GM18951 (cell line): ENCODE measurements around the gene CLSTN2.

Experiments used
- POLR2A ChIP-seq: IDR thresholded peaks from 4 replicates; pipeline ENCODE4 v1.6.1; 2011; ENCODE audit warnings: mild to moderate bottlenecking; ENCODE audit not compliant: insufficient read length, insufficient read depth; ENCODE audit errors: extremely low read depth
- in situ Hi-C: fragments of 300-500 bp; cut with MboI; formaldehyde crosslinking; loops from one replicate; pipeline ENCODE4 v1.12.0; 2022; ENCODE audit warnings: low sequenced_read_pairs, mixed read lengths, inconsistent platforms; ENCODE audit not compliant: unreplicated experiment

The CLSTN2 gene

DNA sequence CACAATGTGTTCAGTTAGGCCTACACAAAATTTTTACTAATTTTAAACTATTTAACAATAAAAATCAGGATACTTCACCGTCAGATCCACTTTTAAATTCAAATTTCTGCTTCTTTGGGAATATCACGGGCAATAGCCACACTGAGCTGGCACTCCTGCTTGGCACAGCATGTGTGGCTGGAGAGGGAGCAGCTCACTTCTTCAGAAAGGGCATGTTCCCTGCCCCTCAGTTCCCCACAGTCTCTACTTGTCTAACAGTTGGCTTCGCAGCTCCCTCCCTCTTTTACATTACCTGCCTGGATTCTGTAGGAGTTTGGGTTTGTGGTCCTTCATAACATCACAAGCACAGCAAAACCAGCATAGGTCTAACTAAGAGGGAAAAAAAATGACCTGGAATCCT, 666.9 kb downstream of the CLSTN2 start:
- no peak for TF ChIP-seq POLR2A
- in situ Hi-C loops = no loop called here

GRCh38 chr3:140602781-140603180, 667.8 kb downstream of the CLSTN2 start:
- in situ Hi-C loops = no loop called here
- TF ChIP-seq POLR2A = no peak

DNA sequence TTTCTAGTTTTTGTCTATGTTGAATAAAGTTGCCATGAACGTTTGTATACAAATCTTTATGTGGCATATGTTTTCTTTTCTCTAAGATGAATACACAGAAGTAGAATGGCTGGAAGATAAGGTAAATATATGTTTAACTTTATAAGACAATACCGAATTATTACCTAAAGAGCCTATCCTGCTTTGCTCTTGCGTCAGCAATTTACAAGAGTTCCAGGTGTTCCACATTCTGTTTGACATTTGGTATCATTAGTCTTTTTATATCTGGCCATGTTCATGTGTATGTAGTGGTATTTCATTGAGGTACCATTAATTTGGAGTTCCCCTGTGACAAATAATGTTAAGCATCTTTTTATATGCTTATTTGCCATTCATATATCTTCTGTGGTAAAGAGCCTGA, 668.8 kb downstream of the CLSTN2 start:
- in situ Hi-C loops = no loop called here

GRCh38 chr3:140610544-140610943, 675.6 kb downstream of the CLSTN2 start:
- TF ChIP-seq POLR2A = no peak
- in situ Hi-C loops = no loop called here

More for the DNA sequence above, 668.8 kb downstream of the CLSTN2 start:
- no peak for TF ChIP-seq POLR2A

GRCh38 chr3:140614001-140614400, 679.0 kb downstream of the CLSTN2 start:
- in situ Hi-C loops = no loop called here
- no peak for TF ChIP-seq POLR2A

DNA sequence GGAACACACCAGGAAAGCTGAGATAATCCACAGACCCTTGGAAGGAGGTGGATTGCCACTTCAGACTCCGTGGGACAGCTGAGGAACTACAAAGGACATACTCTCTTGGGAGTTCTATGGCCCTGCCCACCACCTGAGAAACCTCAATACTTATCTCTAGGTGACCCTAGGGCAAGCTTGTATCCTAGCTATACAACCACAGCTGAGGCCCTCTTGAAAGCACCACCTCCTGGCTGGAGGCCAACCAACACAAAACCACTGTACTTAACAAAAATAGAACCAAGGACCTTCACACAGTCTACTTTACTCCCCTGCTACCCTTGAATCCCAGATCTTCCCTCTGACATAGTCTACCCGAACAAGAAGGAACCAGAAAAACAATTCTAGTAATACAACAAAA, 682.1 kb downstream of the CLSTN2 start:
- in situ Hi-C loops = no loop called here

DNA sequence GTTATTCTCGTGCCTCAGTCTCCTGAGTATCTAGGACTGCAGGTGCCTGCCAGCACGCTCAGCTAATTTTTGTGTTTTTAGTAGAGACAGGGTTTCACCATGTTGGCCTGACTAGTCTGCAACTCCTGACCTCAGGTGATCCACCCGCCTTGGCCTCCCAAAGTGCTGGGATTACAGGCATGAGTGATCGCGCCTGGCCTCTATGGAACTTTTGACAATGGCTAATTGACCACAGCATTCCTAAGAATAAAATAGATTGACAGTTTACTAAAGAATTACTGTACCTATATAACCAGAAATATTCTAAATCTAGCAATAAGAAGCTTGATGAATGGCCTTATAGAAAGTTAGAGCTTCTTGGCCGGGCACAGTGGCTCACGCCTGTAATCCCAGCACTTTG, 691.9 kb downstream of the CLSTN2 start:
- in situ Hi-C loops = no loop called here
- TF ChIP-seq POLR2A = no peak

More for the DNA sequence above, 682.1 kb downstream of the CLSTN2 start:
- no peak for TF ChIP-seq POLR2A
